Measurements from ENCODE around the gene ZNF157.

ZNF157 gene

GRCh38 chrX:47420962-47421361, 50.6 kb downstream of the ZNF157 start:
- Histone ChIP-seq H3K27me3 (no peaks in the 10 kb centered on the region), H3K4me3 (no peak overlapping the region), H3K9me3 (peaks cover 0 to 14% (median 2%) of the 10 kb centered on the region in 3 donors), H3K4me1 (no peaks in the 10 kb centered on the region), H3K27ac (no peak overlapping the region), H3K36me3 (no peaks in the 10 kb centered on the region)
- no peak for DNase-seq
- no peak for TF ChIP-seq CTCF (IDR thresholded peaks at IDR 0.05)
- intact Hi-C loops (cut with DNase I; ENCODE audit: low total_unique reads) = no loop called here

GRCh38 chrX:47422444-47422843, 52.1 kb downstream of the ZNF157 start:
- H3K4me3 ChIP-seq = no peak overlapping the region
- H3K4me1 ChIP-seq = no peaks in the 10 kb centered on the region
- no peak for TF ChIP-seq CTCF (IDR thresholded peaks at IDR 0.05)
- intact Hi-C loops (cut with DNase I; ENCODE audit: low total_unique reads) = no loop called here
- no peak for DNase-seq
- no peaks in the 10 kb centered on the region for H3K27me3 ChIP-seq
- H3K27ac ChIP-seq = no peak overlapping the region
- no peaks in the 10 kb centered on the region for H3K36me3 ChIP-seq
- peaks cover 0 to 8% (median 0%) of the 10 kb centered on the region in 3 donors for H3K9me3 ChIP-seq

GRCh38 chrX:47430925-47431324, 60.5 kb downstream of the ZNF157 start:
- no peak overlapping the region for H3K27ac ChIP-seq

GRCh38 chrX:47446431-47446830, 76.1 kb downstream of the ZNF157 start:
- intact Hi-C loops (cut with DNase I; ENCODE audit: low total_unique reads) = no loop called here
- no peak for DNase-seq
- no peak overlapping the region for H3K27ac ChIP-seq
- H3K36me3 ChIP-seq = peaks cover 23 to 46% (median 32%) of the 10 kb centered on the region in 3 donors
- no peak for TF ChIP-seq CTCF (IDR thresholded peaks at IDR 0.05)
- no peak overlapping the region for H3K4me3 ChIP-seq
- H3K4me1 ChIP-seq = no peaks in the 10 kb centered on the region
- no peaks in the 10 kb centered on the region for H3K27me3 ChIP-seq
- peaks cover 0 to 58% (median 42%) of the 10 kb centered on the region in 3 donors for H3K9me3 ChIP-seq

More at GRCh38 chrX:47430925-47431324, 60.5 kb downstream of the ZNF157 start:
- Histone ChIP-seq H3K36me3 (no peaks in the 10 kb centered on the region), H3K4me3 (no peak overlapping the region), H3K27me3 (no peaks in the 10 kb centered on the region), H3K9me3 (peaks cover 0 to 5% (median 0%) of the 10 kb centered on the region in 3 donors), H3K4me1 (no peaks in the 10 kb centered on the region)
- DNase-seq = no peak
- TF ChIP-seq CTCF (IDR thresholded peaks at IDR 0.05) = no peak
- intact Hi-C loops (cut with DNase I; ENCODE audit: low total_unique reads) = no loop called here

GRCh38 chrX:47446971-47447370, 76.6 kb downstream of the ZNF157 start:
- peaks cover 0 to 56% (median 37%) of the 10 kb centered on the region in 3 donors for H3K9me3 ChIP-seq
- H3K4me1 ChIP-seq = no peaks in the 10 kb centered on the region
- H3K27ac ChIP-seq = no peak overlapping the region
- H3K27me3 ChIP-seq = no peaks in the 10 kb centered on the region
- DNase-seq = no peak
- H3K4me3 ChIP-seq = no peak overlapping the region
- intact Hi-C loops (cut with DNase I; ENCODE audit: low total_unique reads) = no loop called here
- H3K36me3 ChIP-seq = peaks cover 28 to 49% (median 36%) of the 10 kb centered on the region in 3 donors
- no peak for TF ChIP-seq CTCF (IDR thresholded peaks at IDR 0.05)

GRCh38 chrX:47447607-47448006, 77.2 kb downstream of the ZNF157 start:
- no peak for TF ChIP-seq CTCF (IDR thresholded peaks at IDR 0.05)
- Histone ChIP-seq H3K9me3 (peaks cover 0 to 55% (median 37%) of the 10 kb centered on the region in 3 donors), H3K27ac (no peak overlapping the region), H3K4me1 (no peaks in the 10 kb centered on the region), H3K36me3 (peaks cover 34 to 55% (median 43%) of the 10 kb centered on the region in 3 donors), H3K4me3 (no peak overlapping the region), H3K27me3 (no peaks in the 10 kb centered on the region)
- DNase-seq = no peak
- intact Hi-C loops (cut with DNase I; ENCODE audit: low total_unique reads) = no loop called here

Data from tibial artery (tissue), 4 donors.